Stimulated activated CD4-positive, alpha-beta T cell treated with anti-CD3 and anti-CD28 coated beads, Interleukin-12 subunit alpha, Interleukin-12 subunit beta, amount 100 ng/mL, for 4 hours (primary cell): ENCODE measurements around the gene EML1.

ENCODE experiments used
- DNase-seq: peaks from one replicate; pipeline ENCODE4 v3.0.0-alpha.2; 2020

The EML1 gene

GRCh38 chr14:99971087-99971940 lies 178.1 kb downstream of the EML1 start:
- peak; percentile 89 for DNase-seq

GRCh38 chr14:99971941-99972747 lies 178.9 kb downstream of the EML1 start:
- peak; percentile 13 for DNase-seq

- no peak for DNase-seq
Observed at GRCh38 chr14:99972748-99973466, 179.7 kb downstream of the EML1 start.

- no peak for DNase-seq
Observed at GRCh38 chr14:99975190-99975589, 182.0 kb downstream of the EML1 start.

- no peak for DNase-seq
Observed at GRCh38 chr14:99976021-99976420, 182.8 kb downstream of the EML1 start.

- no peak for DNase-seq
Observed at GRCh38 chr14:99976681-99977080, 183.5 kb downstream of the EML1 start.

GRCh38 chr14:99980299-99980698 lies 187.1 kb downstream of the EML1 start:
- no peak for DNase-seq

GRCh38 chr14:99981806-99982205 lies 188.6 kb downstream of the EML1 start:
- no peak for DNase-seq

- peak; percentile 47 for DNase-seq
Observed at GRCh38 chr14:99982537-99983250, 189.5 kb downstream of the EML1 start.

- DNase-seq = no peak
Observed at GRCh38 chr14:99983251-99984015, 190.2 kb downstream of the EML1 start.

- DNase-seq = no peak
Observed at GRCh38 chr14:99984036-99984435, 190.8 kb downstream of the EML1 start.

- DNase-seq = no peak
Observed at GRCh38 chr14:99986396-99986795, 193.2 kb downstream of the EML1 start.

- no peak for DNase-seq
Observed at GRCh38 chr14:99989032-99989431, 195.8 kb downstream of the EML1 start.

- DNase-seq = no peak
Observed at GRCh38 chr14:99990268-99991170, 197.3 kb downstream of the EML1 start.

GRCh38 chr14:99991331-99991730 lies 198.1 kb downstream of the EML1 start:
- no peak for DNase-seq
